WERI-Rb-1 (cell line): ENCODE measurements around the gene NUSAP1.

Experiments used
- DNase-seq: peaks from one replicate; pipeline ENCODE4 v3.0.0-alpha.2; 2020
- H3K27ac ChIP-seq: fragments of 250-450 bp; sonication (Bioruptor Pico); 2 replicates; pipeline ENCODE4 v1.5.1; 2020; ENCODE audit warnings: mild to moderate bottlenecking, moderate library complexity
- H3K27me3 ChIP-seq: fragments of 250-450 bp; sonication (Bioruptor Pico); 2 replicates; pipeline ENCODE4 v1.5.1; 2021; ENCODE audit warnings: mild to moderate bottlenecking, low read depth, moderate library complexity; ENCODE audit not compliant: insufficient read depth, severe bottlenecking
- H3K36me3 ChIP-seq: fragments of 250-450 bp; sonication (Bioruptor Pico); 2 replicates; pipeline ENCODE4 v1.5.1; 2020; ENCODE audit warnings: mild to moderate bottlenecking, moderate library complexity
- H3K4me3 ChIP-seq: 2 replicates; pipeline ENCODE4 v1.5.1; 2011; ENCODE audit warnings: low read depth, mild to moderate bottlenecking, control low read depth, low read length
- H3K9me3 ChIP-seq: fragments of 250-450 bp; sonication (Bioruptor Pico); 2 replicates; pipeline ENCODE4 v1.5.1; 2021; ENCODE audit warnings: mild to moderate bottlenecking, moderate library complexity; ENCODE audit not compliant: severe bottlenecking
- CTCF ChIP-seq: IDR thresholded peaks from 2 replicates; pipeline ENCODE4 v1.5.1; 2011; ENCODE audit warnings: low read depth, mild to moderate bottlenecking, control low read depth, inconsistent platforms, low read length

The NUSAP1 gene

GRCh38 chr15:41331281-41331680 lies 1.4 kb upstream of the NUSAP1 start:
- Histone ChIP-seq H3K27ac (peak overlapping the region; percentile 96), H3K36me3 (peaks cover 44% of the 10 kb centered on the region), H3K9me3 (no peaks in the 10 kb centered on the region), H3K27me3 (no peaks in the 10 kb centered on the region), H3K4me3 (peak overlapping the region; percentile 91)
- no peak for DNase-seq
- TF ChIP-seq CTCF, result no peak

- Histone ChIP-seq H3K27ac (peak overlapping the region; percentile 96), H3K36me3 (peaks cover 39% of the 10 kb centered on the region)
- no peak for DNase-seq
These were observed 868 bp upstream of the NUSAP1 start for GRCh38 chr15:41331833-41332193.

GRCh38 chr15:41333026-41333562 lies 413 bp downstream of the NUSAP1 start:
- Histone ChIP-seq H3K27me3 (no peaks in the 10 kb centered on the region), H3K36me3 (peaks cover 42% of the 10 kb centered on the region), H3K9me3 (no peaks in the 10 kb centered on the region), H3K4me3 (peak overlapping the region; percentile 91), H3K27ac (peak overlapping the region; percentile 93)
- TF ChIP-seq CTCF, result no peak
- DNase-seq, result no peak

More at GRCh38 chr15:41331833-41332193, 868 bp upstream of the NUSAP1 start:
- Histone ChIP-seq H3K4me3 (peak overlapping the region; percentile 91), H3K27me3 (no peaks in the 10 kb centered on the region), H3K9me3 (no peaks in the 10 kb centered on the region)
- peak; percentile 67; the same call in 1 of the 2 replicates for TF ChIP-seq CTCF

GRCh38 chr15:41334293-41335120 lies 1.8 kb downstream of the NUSAP1 start:
- H3K36me3 ChIP-seq, result peaks cover 44% of the 10 kb centered on the region
- H3K9me3 ChIP-seq, result no peaks in the 10 kb centered on the region
- peak overlapping the region; percentile 91 for H3K4me3 ChIP-seq
- H3K27ac ChIP-seq, result peak overlapping the region; percentile 93
- no peak for TF ChIP-seq CTCF
- no peaks in the 10 kb centered on the region for H3K27me3 ChIP-seq
- DNase-seq, result no peak

- H3K36me3 ChIP-seq, result peaks cover 57% of the 10 kb centered on the region
- no peak overlapping the region for H3K4me3 ChIP-seq
- H3K27ac ChIP-seq, result no peak overlapping the region
- no peak for TF ChIP-seq CTCF
- no peaks in the 10 kb centered on the region for H3K9me3 ChIP-seq
- no peak for DNase-seq
- H3K27me3 ChIP-seq, result no peaks in the 10 kb centered on the region
These were observed 3.9 kb downstream of the NUSAP1 start for GRCh38 chr15:41336549-41336948.
